ENCODE data around the gene SLF2.
"Not testable (repeated sequence)": the region's sequence is repeated elsewhere in the genome, so short reads cannot be mapped to it uniquely, and the experiment has no call there.

SLF2 gene

GRCh38 chr10:100881556-100882213 lies 31.1 kb upstream of the SLF2 start:
- no peak for DNase-seq

- no peak for DNase-seq
Observed at GRCh38 chr10:100882252-100882651, 30.5 kb upstream of the SLF2 start.

GRCh38 chr10:100882671-100883311 lies 30.0 kb upstream of the SLF2 start:
- DNase-seq = no peak

- DNase-seq = no peak
Observed at GRCh38 chr10:100883312-100883821, 29.4 kb upstream of the SLF2 start.

- DNase-seq = not testable (repeated sequence)
Observed at GRCh38 chr10:100885611-100886010, 27.2 kb upstream of the SLF2 start.

GRCh38 chr10:100886091-100886490 lies 26.7 kb upstream of the SLF2 start:
- no peak for DNase-seq

GRCh38 chr10:100886521-100886920 lies 26.2 kb upstream of the SLF2 start:
- DNase-seq = no peak

GRCh38 chr10:100886963-100887362 lies 25.8 kb upstream of the SLF2 start:
- DNase-seq = no peak

- DNase-seq = no peak
Observed at GRCh38 chr10:100887761-100888296, 24.9 kb upstream of the SLF2 start.

GRCh38 chr10:100888957-100889356 lies 23.8 kb upstream of the SLF2 start:
- no peak for DNase-seq

- DNase-seq = no peak
Observed at GRCh38 chr10:100889546-100889945, 23.2 kb upstream of the SLF2 start.

- no peak for DNase-seq
Observed at GRCh38 chr10:100890141-100890672, 22.6 kb upstream of the SLF2 start.

GRCh38 chr10:100890673-100891317 lies 22.0 kb upstream of the SLF2 start:
- no peak for DNase-seq

GRCh38 chr10:100894033-100894432 lies 18.7 kb upstream of the SLF2 start:
- no peak for DNase-seq

- DNase-seq = no peak
Observed at GRCh38 chr10:100894589-100895294, 18.0 kb upstream of the SLF2 start.

GRCh38 chr10:100895346-100895745 lies 17.4 kb upstream of the SLF2 start:
- no peak for DNase-seq

GRCh38 chr10:100895896-100896295 lies 16.9 kb upstream of the SLF2 start:
- DNase-seq = no peak

- DNase-seq = no peak
Observed at GRCh38 chr10:100896876-100897461, 15.8 kb upstream of the SLF2 start.

GRCh38 chr10:100897976-100898375 lies 14.8 kb upstream of the SLF2 start:
- no peak for DNase-seq

GRCh38 chr10:100899171-100899570 lies 13.6 kb upstream of the SLF2 start:
- no peak for DNase-seq

GRCh38 chr10:100901051-100901450 lies 11.7 kb upstream of the SLF2 start:
- no peak for DNase-seq

GRCh38 chr10:100902622-100903021 lies 10.1 kb upstream of the SLF2 start:
- no peak for DNase-seq

- DNase-seq = no peak
Observed at GRCh38 chr10:100904917-100905316, 7.8 kb upstream of the SLF2 start.
